VCaP (cell line): ENCODE measurements around the gene ASAP2.

Experiments used
- H3K27ac ChIP-seq: fragments of 450-650 bp; 2 replicates; pipeline ENCODE4 v1.5.1; 2017
- TF ChIP-seq, protein P1 (sequence below): fragments of 450-650 bp; conservative IDR thresholded peaks from 2 replicates; pipeline ENCODE4 v1.5.1; 2017; ENCODE audit warnings: mild to moderate bottlenecking, moderate library complexity

ASAP2 gene

DNA sequence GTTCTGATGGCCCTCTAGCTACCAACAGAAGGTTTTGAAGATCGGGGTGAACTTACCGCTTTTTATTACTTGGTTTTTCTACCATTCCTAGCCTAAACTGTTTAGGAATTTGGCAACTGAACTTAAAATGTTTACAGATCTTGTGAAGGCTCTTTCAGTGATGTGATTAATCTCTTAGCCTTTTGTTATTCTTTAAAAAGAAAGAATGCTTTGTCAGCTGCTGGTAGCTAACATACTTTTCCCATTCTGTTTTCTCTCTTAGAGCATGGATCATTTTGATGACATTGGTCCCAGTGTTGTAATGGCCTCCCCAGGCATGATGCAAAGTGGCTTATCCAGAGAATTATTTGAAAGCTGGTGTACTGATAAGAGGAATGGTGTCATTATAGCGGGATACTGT lies 234.9 kb downstream of the ASAP2 start:
- H3K27ac ChIP-seq = peak overlapping the region; percentile 64; the same call in 1 of the 2 replicates
- TF ChIP-seq, protein P1, sequence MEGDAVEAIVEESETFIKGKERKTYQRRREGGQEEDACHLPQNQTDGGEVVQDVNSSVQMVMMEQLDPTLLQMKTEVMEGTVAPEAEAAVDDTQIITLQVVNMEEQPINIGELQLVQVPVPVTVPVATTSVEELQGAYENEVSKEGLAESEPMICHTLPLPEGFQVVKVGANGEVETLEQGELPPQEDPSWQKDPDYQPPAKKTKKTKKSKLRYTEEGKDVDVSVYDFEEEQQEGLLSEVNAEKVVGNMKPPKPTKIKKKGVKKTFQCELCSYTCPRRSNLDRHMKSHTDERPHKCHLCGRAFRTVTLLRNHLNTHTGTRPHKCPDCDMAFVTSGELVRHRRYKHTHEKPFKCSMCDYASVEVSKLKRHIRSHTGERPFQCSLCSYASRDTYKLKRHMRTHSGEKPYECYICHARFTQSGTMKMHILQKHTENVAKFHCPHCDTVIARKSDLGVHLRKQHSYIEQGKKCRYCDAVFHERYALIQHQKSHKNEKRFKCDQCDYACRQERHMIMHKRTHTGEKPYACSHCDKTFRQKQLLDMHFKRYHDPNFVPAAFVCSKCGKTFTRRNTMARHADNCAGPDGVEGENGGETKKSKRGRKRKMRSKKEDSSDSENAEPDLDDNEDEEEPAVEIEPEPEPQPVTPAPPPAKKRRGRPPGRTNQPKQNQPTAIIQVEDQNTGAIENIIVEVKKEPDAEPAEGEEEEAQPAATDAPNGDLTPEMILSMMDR = no peak

DNA sequence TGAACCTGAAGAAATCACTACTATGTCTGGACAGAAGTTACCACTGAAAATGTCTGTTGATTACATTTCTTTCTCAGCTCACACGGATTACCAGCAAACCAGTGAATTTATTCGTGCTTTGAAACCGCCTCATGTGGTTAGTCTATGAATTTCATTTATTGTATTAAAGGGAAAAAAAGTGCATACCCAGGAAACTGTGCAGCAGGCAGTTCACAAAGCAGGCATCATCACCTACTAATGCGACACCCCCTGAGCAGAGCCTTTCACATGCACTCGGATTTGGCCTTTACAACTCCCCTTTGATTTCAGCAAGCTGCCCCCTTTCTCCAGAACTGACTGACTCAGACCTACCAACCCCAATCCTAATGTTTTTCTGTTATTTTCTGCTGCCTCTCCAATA lies 236.9 kb downstream of the ASAP2 start:
- TF ChIP-seq, protein P1 = no peak
- peak overlapping the region; percentile 64 for H3K27ac ChIP-seq

DNA sequence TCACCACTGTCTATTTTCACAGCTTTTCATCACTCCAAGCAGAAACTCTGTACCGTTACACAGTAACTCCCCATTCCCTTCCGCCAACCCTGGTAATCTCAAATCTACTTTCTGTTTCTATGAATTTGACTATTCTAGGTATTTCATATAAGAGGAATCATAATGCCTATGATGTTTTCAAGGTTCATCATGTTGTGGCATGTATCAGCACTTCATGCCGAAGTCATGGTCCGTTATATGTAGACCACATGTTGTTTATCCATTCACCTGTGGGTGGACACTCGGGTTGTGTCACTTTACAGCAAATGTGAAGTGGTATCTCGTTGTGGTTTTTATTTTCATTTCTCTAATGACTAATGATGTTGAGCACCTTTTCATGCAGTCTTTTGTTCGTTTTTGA lies 238.5 kb downstream of the ASAP2 start:
- H3K27ac ChIP-seq = no peak overlapping the region
- TF ChIP-seq, protein P1 = no peak

DNA sequence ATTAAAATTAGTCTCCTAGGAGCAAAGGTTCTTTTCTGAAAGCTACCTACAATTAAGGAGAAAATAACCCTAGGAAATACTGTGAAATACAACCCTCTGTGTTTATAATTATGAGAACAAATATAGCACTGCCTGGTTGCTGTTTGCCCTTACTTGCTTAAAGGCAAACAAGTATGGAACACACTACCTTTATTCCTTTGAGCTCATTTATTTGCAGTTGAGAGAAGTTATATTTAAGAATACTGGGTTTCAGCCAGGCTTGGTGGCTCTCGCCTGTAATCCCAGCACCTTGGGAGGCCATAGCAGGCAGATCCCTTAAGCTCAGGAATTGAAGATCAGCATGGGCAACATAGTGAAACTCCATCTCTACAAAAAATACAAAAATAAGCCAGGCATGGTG lies 244.6 kb downstream of the ASAP2 start:
- TF ChIP-seq, protein P1 = no peak
- H3K27ac ChIP-seq = peak overlapping the region; percentile 66
